ENCODE data around the gene CCDC40. TPM values are rescaled to one million over a fixed set of nuclear protein-coding genes. Genes with fewer than 3 reads are reported as not detected.

CCDC40 gene
- total and polyA plus RNA-seq, 9 of the 15 experiments (the other 6 are each of a cell fraction or from before 2014, with no cell fraction given): 0.07 to 0.33 TPM; not detected in 7

DNA sequence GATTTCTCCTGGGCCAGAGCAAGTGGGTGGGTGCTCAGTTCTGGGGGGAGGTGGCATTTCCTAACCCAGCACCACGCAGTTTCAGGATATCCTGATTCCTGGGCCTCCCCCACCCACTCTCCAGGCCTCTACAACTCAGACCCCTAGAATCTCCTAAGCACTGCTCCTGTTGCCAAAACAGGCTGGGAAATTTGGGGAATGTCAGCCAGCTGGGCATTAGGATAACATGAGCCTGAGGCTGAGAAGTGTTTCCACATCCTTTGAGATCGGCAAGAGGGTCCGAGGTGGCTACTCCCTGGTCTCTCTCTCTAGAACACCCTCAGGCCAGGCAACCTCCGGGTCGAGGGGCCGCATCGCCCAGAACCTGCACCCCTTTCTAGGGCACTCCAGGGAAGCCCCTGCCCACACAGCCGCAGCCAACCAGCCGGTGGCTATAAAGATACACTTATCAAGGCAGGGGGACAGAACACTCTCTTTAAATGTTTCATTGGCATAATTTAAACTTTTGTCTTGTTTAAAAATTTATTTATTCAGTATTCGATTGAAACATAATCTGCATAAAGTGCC is 24.4 kb upstream of the CCDC40 start:
- Histone ChIP-seq H3K9me1 (ENCODE audit: control insufficient read depth, insufficient read depth, low read length) (no peaks in the 10 kb centered on the region), H3K4me2 (ENCODE audit: insufficient read depth, low read length) (no peak overlapping the region), H3K27ac (ENCODE audit: extremely low read depth, low read depth, low read length) (no peak overlapping the region), H3K9me3 (replicated peaks; ENCODE audit: control insufficient read depth, insufficient read depth, low read depth, low read length) (no peaks in the 10 kb centered on the region), H3K79me2 (ENCODE audit: control insufficient read depth, insufficient read depth, low read length) (no peaks in the 10 kb centered on the region), H3K36me3 (ENCODE audit: control insufficient read depth, insufficient read depth, low read length) (no peaks in the 10 kb centered on the region), H3K27me3 (ENCODE audit: control insufficient read depth in 2 of 2, insufficient read depth in 2 of 2, low read length in 2 of 2) (peaks cover 33 to 90% of the 10 kb centered on the region in 2 experiments), H4K20me1 (replicated peaks; ENCODE audit: control insufficient read depth, insufficient read depth, low read length) (peaks cover 3% of the 10 kb centered on the region; the same call in 1 of the 2 replicates), H2AFZ (ENCODE audit: low read depth, low read length) (no peak overlapping the region), H3K4me1 (replicated peaks in 1 of 2; ENCODE audit: control insufficient read depth in 2 of 2, insufficient read depth in 2 of 2, low read length in 2 of 2) (peaks cover 0 to 27% of the 10 kb centered on the region in 2 experiments; a peak in 2 of 5 replicates), H3K4me3 (no peak overlapping the region), H3K9ac (ENCODE audit: insufficient read depth in 1 of 2, low read depth in 2 of 2, low read length in 2 of 2) (no peak overlapping the region)
- no peak for FAIRE-seq
- intact Hi-C loops (cut with micrococcal nuclease) (no loop called here), in situ Hi-C loops (cut with MboI) (no loop called here)
- no peak for ATAC-seq
- POLR2A ChIA-PET: no interaction called here
- DNase-seq (ENCODE audit: extremely low read depth in 1 of 4, low spot score in 3 of 4): no peak
- CTCF ChIA-PET (ENCODE audit: low intra/inter-chr PET ratio): no interaction called here
- BruUV-seq (replicated peaks): no TSS peak
- WGBS (ENCODE audit: insufficient coverage, low coverage, missing lambda C conversion rate): 4% methylated on average over 10 of the region's 10 CpGs
- no peak for TF ChIP-seq MEIS2 (IDR thresholded peaks at IDR 0.05; ENCODE audit: partially characterized antibody)
- TF ChIP-seq, protein P1, sequence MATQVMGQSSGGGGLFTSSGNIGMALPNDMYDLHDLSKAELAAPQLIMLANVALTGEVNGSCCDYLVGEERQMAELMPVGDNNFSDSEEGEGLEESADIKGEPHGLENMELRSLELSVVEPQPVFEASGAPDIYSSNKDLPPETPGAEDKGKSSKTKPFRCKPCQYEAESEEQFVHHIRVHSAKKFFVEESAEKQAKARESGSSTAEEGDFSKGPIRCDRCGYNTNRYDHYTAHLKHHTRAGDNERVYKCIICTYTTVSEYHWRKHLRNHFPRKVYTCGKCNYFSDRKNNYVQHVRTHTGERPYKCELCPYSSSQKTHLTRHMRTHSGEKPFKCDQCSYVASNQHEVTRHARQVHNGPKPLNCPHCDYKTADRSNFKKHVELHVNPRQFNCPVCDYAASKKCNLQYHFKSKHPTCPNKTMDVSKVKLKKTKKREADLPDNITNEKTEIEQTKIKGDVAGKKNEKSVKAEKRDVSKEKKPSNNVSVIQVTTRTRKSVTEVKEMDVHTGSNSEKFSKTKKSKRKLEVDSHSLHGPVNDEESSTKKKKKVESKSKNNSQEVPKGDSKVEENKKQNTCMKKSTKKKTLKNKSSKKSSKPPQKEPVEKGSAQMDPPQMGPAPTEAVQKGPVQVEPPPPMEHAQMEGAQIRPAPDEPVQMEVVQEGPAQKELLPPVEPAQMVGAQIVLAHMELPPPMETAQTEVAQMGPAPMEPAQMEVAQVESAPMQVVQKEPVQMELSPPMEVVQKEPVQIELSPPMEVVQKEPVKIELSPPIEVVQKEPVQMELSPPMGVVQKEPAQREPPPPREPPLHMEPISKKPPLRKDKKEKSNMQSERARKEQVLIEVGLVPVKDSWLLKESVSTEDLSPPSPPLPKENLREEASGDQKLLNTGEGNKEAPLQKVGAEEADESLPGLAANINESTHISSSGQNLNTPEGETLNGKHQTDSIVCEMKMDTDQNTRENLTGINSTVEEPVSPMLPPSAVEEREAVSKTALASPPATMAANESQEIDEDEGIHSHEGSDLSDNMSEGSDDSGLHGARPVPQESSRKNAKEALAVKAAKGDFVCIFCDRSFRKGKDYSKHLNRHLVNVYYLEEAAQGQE (IDR thresholded peaks at IDR 0.05; ENCODE audit: borderline replicate concordance): no peak
- TF ChIP-seq, protein P1 (CRISPR knock-in tag; IDR thresholded peaks at IDR 0.05; ENCODE audit: low read depth): no peak
- no peak for TF ChIP-seq SREBF2 (CRISPR knock-in tag; IDR thresholded peaks at IDR 0.05)
- TF ChIP-seq RAD51 (IDR thresholded peaks at IDR 0.05; ENCODE audit: borderline replicate concordance, low read depth): no peak
- TF ChIP-seq CBX8 (IDR thresholded peaks at IDR 0.05; ENCODE audit: borderline replicate concordance, extremely low read depth, low read depth, low read length, poor library complexity, severe bottlenecking): no peak
- TF ChIP-seq ZNF12 (CRISPR knock-in tag; IDR thresholded peaks at IDR 0.05): no peak
- TF ChIP-seq, protein P2, sequence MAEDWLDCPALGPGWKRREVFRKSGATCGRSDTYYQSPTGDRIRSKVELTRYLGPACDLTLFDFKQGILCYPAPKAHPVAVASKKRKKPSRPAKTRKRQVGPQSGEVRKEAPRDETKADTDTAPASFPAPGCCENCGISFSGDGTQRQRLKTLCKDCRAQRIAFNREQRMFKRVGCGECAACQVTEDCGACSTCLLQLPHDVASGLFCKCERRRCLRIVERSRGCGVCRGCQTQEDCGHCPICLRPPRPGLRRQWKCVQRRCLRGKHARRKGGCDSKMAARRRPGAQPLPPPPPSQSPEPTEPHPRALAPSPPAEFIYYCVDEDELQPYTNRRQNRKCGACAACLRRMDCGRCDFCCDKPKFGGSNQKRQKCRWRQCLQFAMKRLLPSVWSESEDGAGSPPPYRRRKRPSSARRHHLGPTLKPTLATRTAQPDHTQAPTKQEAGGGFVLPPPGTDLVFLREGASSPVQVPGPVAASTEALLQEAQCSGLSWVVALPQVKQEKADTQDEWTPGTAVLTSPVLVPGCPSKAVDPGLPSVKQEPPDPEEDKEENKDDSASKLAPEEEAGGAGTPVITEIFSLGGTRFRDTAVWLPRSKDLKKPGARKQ (CRISPR knock-in tag; IDR thresholded peaks at IDR 0.05): no peak
- no peak for TF ChIP-seq PRMT5 (CRISPR knock-in tag; IDR thresholded peaks at IDR 0.05)
- no peak for TF ChIP-seq HIVEP1 (CRISPR knock-in tag; IDR thresholded peaks at IDR 0.05)
- no peak for TF ChIP-seq RBM34 (IDR thresholded peaks at IDR 0.05; ENCODE audit: borderline replicate concordance, insufficient read depth, low read length)
- no peak for TF ChIP-seq HDAC6 (IDR thresholded peaks at IDR 0.05; ENCODE audit: low read depth, low read length)
- no peak for TF ChIP-seq PCBP2 (IDR thresholded peaks at IDR 0.05; ENCODE audit: low read depth, low read length, poor library complexity, severe bottlenecking)

Data from K562 (cell line).